ENCODE results near the gene ZC2HC1B. TPM values are rescaled to one million over a fixed set of nuclear protein-coding genes. Genes with fewer than 3 reads are reported as not detected.

Gene ZC2HC1B
- total RNA-seq, 1 experiment from 2014 or later, result not detected

DNA sequence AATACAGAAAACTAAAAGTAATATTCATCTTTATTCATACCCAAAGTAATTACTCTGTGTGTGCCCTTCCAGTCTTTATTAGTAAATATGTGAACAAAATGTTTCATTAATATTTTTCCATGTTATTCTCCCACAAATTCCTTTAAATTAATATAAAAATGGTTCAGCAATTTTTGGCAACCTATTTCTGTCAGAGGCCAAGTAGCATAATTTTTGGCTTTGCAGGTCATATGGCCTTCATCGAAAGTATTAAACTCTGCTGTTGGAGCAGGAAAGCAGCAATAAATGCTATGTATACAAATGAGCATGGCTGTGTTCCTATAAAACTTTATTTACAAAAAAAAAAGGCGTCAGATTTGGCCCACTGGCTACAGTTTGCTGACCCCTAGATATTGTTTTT, 16.1 kb downstream of the ZC2HC1B start:
- ChIA-PET CTCF (no interaction called here), POLR2A (no interaction called here)
- H3K4me1 Mint-ChIP-seq (ENCODE audit: insufficient read depth, unreplicated experiment), result no peaks in the 10 kb centered on the region
- H3K27ac Mint-ChIP-seq (ENCODE audit: low read depth, unreplicated experiment), result no peak overlapping the region
- no TSS peak for BruUV-seq (replicated peaks)
- no peak for DNase-seq (ENCODE audit: unreplicated experiment)
- no peaks in the 10 kb centered on the region for H3K9me3 Mint-ChIP-seq (ENCODE audit: unreplicated experiment)
- H3K27me3 Mint-ChIP-seq (ENCODE audit: insufficient read depth, unreplicated experiment), result no peaks in the 10 kb centered on the region
- TF ChIP-seq, protein P1, sequence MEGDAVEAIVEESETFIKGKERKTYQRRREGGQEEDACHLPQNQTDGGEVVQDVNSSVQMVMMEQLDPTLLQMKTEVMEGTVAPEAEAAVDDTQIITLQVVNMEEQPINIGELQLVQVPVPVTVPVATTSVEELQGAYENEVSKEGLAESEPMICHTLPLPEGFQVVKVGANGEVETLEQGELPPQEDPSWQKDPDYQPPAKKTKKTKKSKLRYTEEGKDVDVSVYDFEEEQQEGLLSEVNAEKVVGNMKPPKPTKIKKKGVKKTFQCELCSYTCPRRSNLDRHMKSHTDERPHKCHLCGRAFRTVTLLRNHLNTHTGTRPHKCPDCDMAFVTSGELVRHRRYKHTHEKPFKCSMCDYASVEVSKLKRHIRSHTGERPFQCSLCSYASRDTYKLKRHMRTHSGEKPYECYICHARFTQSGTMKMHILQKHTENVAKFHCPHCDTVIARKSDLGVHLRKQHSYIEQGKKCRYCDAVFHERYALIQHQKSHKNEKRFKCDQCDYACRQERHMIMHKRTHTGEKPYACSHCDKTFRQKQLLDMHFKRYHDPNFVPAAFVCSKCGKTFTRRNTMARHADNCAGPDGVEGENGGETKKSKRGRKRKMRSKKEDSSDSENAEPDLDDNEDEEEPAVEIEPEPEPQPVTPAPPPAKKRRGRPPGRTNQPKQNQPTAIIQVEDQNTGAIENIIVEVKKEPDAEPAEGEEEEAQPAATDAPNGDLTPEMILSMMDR (IDR thresholded peaks at IDR 0.05; ENCODE audit: unreplicated experiment), result no peak
- H3K36me3 Mint-ChIP-seq (ENCODE audit: insufficient read depth, unreplicated experiment), result no peaks in the 10 kb centered on the region
- no peak overlapping the region for H3K4me3 Mint-ChIP-seq (ENCODE audit: unreplicated experiment)
- intact Hi-C loops (cut with micrococcal nuclease), result no loop called here

DNA sequence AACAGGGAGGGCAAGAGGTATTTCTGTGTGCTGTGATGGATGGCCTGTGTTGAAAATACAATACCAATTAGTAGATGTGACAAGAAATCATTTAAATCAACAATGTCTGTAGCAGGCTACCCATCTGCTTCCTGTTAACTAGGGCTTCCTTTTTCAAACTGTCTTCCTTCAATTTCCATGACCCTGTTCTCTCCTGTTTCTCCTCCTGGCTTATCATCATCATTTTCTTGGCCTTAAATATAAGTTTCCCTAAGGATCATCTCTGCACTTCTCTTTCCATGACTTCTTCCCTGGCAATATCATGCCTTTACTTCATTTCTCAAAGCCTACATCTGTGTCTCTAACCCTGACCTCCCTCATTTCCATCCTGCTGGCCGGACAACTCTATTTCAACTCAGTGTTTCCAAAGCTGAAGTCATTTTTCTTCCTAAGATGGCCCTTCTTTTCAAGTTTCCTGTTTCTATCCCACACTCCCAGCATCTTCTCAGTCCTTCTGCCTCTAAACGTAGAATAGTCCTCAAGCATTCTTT, 18.2 kb downstream of the ZC2HC1B start:
- intact Hi-C loops (cut with micrococcal nuclease), result no loop called here
- ChIA-PET POLR2A (no interaction called here), CTCF (interaction anchor here (0.9 kb wide), 1 partner anchor 13 kb away, joined by 3 read pairs; no protein-coding TSS in a partner anchor)
- no TSS peak for BruUV-seq (replicated peaks)
- Mint-ChIP-seq H3K9me3 (ENCODE audit: unreplicated experiment) (no peaks in the 10 kb centered on the region), H3K4me1 (ENCODE audit: insufficient read depth, unreplicated experiment) (no peaks in the 10 kb centered on the region), H3K4me3 (ENCODE audit: unreplicated experiment) (no peak overlapping the region), H3K27me3 (ENCODE audit: insufficient read depth, unreplicated experiment) (no peaks in the 10 kb centered on the region), H3K36me3 (ENCODE audit: insufficient read depth, unreplicated experiment) (no peaks in the 10 kb centered on the region), H3K27ac (ENCODE audit: low read depth, unreplicated experiment) (no peak overlapping the region)
- TF ChIP-seq, protein P1 (IDR thresholded peaks at IDR 0.05; ENCODE audit: unreplicated experiment), result no peak
- DNase-seq (ENCODE audit: unreplicated experiment), result no peak

DNA sequence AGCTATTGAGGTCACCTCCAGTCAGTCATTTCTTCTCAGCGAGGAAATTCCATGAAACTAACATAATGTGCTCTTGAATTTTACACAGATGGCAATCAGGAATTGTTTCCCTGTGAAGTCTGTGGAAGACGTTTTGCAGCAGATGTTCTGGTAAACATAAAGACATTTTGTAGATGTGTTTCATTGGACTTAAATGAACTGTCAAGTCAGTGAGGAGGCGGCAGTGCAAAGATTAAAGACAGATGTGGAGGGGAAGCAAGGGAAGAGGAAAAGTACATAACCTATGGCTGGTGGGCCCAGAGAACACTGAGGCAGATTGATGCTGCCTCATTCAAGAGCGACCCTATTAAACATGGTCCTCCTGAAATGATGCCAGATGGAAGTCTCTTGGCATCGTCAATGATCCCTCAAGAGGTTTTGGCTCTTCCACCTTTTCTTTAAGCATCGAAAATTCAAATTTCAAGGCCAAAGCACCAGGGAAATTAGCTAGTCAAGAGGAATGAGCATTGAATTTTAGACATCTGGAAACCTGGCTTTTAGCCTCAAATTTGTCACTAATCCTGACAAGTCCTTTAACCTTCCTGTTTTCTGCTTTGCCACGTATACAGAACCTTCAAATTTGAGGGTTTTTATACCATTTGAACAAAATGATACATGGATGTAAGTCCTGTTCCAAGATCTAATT, 20.1 kb downstream of the ZC2HC1B start:
- no TSS peak for BruUV-seq (replicated peaks)
- Mint-ChIP-seq H3K27ac (ENCODE audit: low read depth, unreplicated experiment) (no peak overlapping the region), H3K4me3 (ENCODE audit: unreplicated experiment) (no peak overlapping the region), H3K9me3 (ENCODE audit: unreplicated experiment) (no peaks in the 10 kb centered on the region), H3K36me3 (ENCODE audit: insufficient read depth, unreplicated experiment) (no peaks in the 10 kb centered on the region), H3K4me1 (ENCODE audit: insufficient read depth, unreplicated experiment) (no peaks in the 10 kb centered on the region), H3K27me3 (ENCODE audit: insufficient read depth, unreplicated experiment) (no peaks in the 10 kb centered on the region)
- TF ChIP-seq, protein P1 (IDR thresholded peaks at IDR 0.05; ENCODE audit: unreplicated experiment), result no peak
- POLR2A ChIA-PET, result interaction anchor here (0.6 to 0.7 kb wide), 2 partner anchors 607 to 1256 kb away, joined by 3 to 4 read pairs; no protein-coding TSS in a partner anchor
- CTCF ChIA-PET, result no interaction called here
- intact Hi-C loops (cut with micrococcal nuclease), result no loop called here
- no peak for DNase-seq (ENCODE audit: unreplicated experiment)

DNA sequence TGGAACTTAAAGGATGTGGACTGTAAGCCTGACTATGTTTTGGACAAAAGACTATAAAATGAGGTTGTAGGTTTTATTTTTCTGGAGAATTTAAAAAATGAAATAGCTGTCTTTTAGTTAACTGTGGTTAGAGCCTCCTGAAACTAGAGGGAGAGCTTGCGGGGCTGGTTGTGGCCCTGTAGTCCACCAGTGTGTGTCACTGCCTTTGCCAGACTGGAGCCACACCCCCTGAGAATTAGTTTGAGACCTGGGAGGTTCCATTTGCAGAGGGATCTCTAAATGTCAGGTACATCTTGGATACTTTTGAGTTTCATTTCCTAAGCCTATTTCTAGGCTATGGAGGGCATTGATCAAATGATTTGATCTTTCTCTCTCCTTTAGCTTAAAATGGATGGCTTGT, 20.8 kb downstream of the ZC2HC1B start:
- H3K27me3 Mint-ChIP-seq (ENCODE audit: insufficient read depth, unreplicated experiment), result no peaks in the 10 kb centered on the region
- no peak for DNase-seq (ENCODE audit: unreplicated experiment)
- H3K36me3 Mint-ChIP-seq (ENCODE audit: insufficient read depth, unreplicated experiment), result no peaks in the 10 kb centered on the region
- H3K4me1 Mint-ChIP-seq (ENCODE audit: insufficient read depth, unreplicated experiment), result no peaks in the 10 kb centered on the region
- no peaks in the 10 kb centered on the region for H3K9me3 Mint-ChIP-seq (ENCODE audit: unreplicated experiment)
- intact Hi-C loops (cut with micrococcal nuclease), result no loop called here
- CTCF ChIA-PET, result no interaction called here
- TF ChIP-seq, protein P1 (IDR thresholded peaks at IDR 0.05; ENCODE audit: unreplicated experiment), result no peak
- no TSS peak for BruUV-seq (replicated peaks)
- H3K4me3 Mint-ChIP-seq (ENCODE audit: unreplicated experiment), result no peak overlapping the region
- no peak overlapping the region for H3K27ac Mint-ChIP-seq (ENCODE audit: low read depth, unreplicated experiment)
- POLR2A ChIA-PET, result interaction anchor here (0.7 kb wide), 1 partner anchor 608 kb away, joined by 3 read pairs; no protein-coding TSS in a partner anchor
